Measurements from ENCODE around the gene SCAMP1. TPM values are rescaled to one million over a fixed set of nuclear protein-coding genes. Genes with fewer than 3 reads are reported as not detected.

The SCAMP1 gene
- total RNA-seq, 1 experiment from 2014 or later, result 43.8 TPM

DNA sequence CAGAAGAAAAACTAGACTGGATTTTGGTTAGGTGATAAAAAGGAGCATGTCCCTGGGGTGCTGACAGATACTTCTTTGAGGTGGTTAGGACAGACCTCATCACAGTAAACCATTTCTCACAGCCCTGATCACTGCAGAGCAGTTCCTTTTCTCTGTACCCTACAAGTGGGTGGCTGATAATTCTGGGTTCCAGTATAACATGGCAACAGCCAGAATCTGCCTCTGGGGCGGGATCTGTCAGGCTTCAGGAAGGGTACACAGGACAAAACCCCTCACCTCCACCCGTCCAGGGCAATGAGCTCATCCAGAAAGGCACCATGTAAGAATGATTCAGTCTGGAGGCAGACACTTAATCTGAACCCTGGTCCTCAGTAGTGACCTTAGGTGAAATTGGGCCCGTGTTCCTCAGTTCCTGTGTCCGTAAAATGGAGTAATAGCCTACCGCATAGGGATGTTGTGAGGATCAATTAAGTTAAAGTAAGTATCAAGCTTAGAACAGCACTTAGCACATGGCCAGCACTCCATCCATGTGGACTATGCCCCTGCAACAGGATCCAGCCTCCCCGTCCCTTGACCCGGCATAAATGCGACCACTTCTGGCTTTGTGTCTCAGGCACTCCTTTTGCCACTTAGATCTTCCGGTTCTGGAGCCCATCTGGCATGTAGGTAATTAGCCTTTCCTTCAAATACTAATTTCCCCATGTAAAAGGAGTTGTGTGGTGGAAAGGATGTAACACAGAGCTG lies 159.0 kb downstream of the SCAMP1 start (continued):
- TF ChIP-seq, protein P1, sequence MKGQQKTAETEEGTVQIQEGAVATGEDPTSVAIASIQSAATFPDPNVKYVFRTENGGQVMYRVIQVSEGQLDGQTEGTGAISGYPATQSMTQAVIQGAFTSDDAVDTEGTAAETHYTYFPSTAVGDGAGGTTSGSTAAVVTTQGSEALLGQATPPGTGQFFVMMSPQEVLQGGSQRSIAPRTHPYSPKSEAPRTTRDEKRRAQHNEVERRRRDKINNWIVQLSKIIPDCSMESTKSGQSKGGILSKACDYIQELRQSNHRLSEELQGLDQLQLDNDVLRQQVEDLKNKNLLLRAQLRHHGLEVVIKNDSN (CRISPR knock-in tag; IDR thresholded peaks at IDR 0.05), result no peak
- TF ChIP-seq, protein P2, sequence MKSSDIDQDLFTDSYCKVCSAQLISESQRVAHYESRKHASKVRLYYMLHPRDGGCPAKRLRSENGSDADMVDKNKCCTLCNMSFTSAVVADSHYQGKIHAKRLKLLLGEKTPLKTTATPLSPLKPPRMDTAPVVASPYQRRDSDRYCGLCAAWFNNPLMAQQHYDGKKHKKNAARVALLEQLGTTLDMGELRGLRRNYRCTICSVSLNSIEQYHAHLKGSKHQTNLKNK (CRISPR knock-in tag; IDR thresholded peaks at IDR 0.05), result no peak
- TF ChIP-seq ZNF416 (CRISPR knock-in tag; IDR thresholded peaks at IDR 0.05), result no peak

DNA sequence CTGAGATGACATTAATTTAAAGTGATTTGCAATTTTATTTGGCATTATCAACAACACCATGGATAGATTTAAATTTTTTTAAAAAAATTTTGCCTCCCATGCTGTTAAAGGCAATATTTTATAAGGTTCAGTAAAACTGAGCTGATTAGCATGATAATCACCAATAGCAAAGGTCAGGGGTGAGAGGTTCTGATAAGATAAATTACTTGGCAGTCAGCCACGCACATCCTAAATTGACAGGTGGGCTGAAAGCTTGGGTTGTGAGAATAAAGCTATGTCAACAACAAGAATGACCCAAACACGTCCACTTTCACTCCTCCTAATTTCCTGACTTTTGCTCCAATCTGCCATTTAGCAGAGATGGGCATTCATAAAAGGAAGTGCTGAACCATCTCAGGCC lies 161.0 kb downstream of the SCAMP1 start:
- Mint-ChIP-seq H3K4me1 (peaks cover 30% of the 10 kb centered on the region), H3K36me3 (no peaks in the 10 kb centered on the region), H3K9me3 (no peaks in the 10 kb centered on the region), H3K27ac (no peak overlapping the region), H3K4me3 (no peak overlapping the region), H3K27me3 (ENCODE audit: low read depth) (no peaks in the 10 kb centered on the region)
- DNase-seq (ENCODE audit: low spot score), result no peak
- ChIA-PET CTCF (interaction anchor here (0.6 to 2.0 kb wide), 2 partner anchors 12 to 150 kb away, joined by 3 to 8 read pairs; no protein-coding TSS in a partner anchor), POLR2A (interaction anchor here (0.5 kb wide), 1 partner anchor 770 kb away, joined by 4 read pairs; no protein-coding TSS in a partner anchor)
- TF ChIP-seq IRF2 (CRISPR knock-in tag; IDR thresholded peaks at IDR 0.05; ENCODE audit: borderline replicate concordance, low read depth) (no peak), NFYB (CRISPR knock-in tag; conservative IDR thresholded peaks at IDR 0.05; ENCODE audit: low read depth) (no peak)
- ATAC-seq, result no peak

DNA sequence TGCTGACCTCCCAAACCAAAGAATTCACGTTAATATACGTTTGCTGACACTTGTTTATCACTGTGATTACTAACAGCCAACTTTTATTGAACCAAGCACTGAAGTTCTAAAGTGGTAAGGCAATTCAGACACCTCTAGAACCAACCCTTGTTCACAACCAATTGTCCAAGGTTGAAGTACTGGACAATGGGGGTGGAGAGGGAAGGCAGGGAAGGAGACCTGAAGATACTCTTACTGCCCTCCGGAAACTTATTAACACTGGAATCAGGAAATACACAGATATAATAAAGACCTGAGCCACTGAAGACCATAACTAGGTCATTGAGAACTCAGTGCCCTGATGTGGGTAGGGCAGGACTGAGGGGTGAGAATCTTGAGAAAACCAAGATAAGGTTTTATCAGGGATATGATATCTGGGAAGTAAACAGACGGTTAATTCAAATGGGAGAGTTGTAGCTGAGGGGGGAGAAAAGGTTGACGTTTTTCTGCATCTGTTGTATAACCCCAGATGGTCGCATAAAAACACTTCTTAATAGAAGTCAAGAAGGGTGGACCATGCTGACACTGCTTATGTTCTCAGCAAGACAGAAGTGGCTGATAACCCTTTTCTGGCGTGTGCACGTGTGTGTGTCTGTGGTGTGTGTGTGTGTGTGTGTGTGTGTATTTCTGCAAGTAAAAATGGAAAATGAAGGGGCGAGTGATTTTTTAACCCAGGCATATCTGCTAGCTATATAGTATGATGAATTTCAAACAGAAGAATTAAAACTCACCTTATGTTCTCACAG lies 162.3 kb downstream of the SCAMP1 start:
- no peaks in the 10 kb centered on the region for H3K27me3 Mint-ChIP-seq (ENCODE audit: low read depth)
- DNase-seq (ENCODE audit: low spot score) (no peak), ATAC-seq (no peak)
- TF ChIP-seq, protein P3, sequence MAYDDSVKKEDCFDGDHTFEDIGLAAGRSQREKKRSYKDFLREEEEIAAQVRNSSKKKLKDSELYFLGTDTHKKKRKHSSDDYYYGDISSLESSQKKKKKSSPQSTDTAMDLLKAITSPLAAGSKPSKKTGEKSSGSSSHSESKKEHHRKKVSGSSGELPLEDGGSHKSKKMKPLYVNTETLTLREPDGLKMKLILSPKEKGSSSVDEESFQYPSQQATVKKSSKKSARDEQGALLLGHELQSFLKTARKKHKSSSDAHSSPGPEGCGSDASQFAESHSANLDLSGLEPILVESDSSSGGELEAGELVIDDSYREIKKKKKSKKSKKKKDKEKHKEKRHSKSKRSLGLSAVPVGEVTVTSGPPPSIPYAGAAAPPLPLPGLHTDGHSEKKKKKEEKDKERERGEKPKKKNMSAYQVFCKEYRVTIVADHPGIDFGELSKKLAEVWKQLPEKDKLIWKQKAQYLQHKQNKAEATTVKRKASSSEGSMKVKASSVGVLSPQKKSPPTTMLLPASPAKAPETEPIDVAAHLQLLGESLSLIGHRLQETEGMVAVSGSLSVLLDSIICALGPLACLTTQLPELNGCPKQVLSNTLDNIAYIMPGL (CRISPR knock-in tag; IDR thresholded peaks at IDR 0.05), result no peak
- TF ChIP-seq CBFB (CRISPR knock-in tag; IDR thresholded peaks at IDR 0.05; ENCODE audit: low read depth) (no peak), NR1H2 (CRISPR knock-in tag; IDR thresholded peaks at IDR 0.05) (no peak), ESRRA (CRISPR knock-in tag; IDR thresholded peaks at IDR 0.05; ENCODE audit: borderline replicate concordance) (no peak), PRRX2 (CRISPR knock-in tag; IDR thresholded peaks at IDR 0.05) (no peak), ETV6 (CRISPR knock-in tag; IDR thresholded peaks at IDR 0.05) (no peak), SOX15 (CRISPR knock-in tag; IDR thresholded peaks at IDR 0.05) (no peak), NR3C1 (CRISPR knock-in tag; conservative IDR thresholded peaks at IDR 0.05; ENCODE audit: low read depth) (no peak), RELA (CRISPR knock-in tag; IDR thresholded peaks at IDR 0.05; ENCODE audit: borderline replicate concordance) (no peak), ZNF121 (CRISPR knock-in tag; IDR thresholded peaks at IDR 0.05) (no peak), TP53 (CRISPR knock-in tag; IDR thresholded peaks at IDR 0.05) (no peak)
- TF ChIP-seq, protein P4, sequence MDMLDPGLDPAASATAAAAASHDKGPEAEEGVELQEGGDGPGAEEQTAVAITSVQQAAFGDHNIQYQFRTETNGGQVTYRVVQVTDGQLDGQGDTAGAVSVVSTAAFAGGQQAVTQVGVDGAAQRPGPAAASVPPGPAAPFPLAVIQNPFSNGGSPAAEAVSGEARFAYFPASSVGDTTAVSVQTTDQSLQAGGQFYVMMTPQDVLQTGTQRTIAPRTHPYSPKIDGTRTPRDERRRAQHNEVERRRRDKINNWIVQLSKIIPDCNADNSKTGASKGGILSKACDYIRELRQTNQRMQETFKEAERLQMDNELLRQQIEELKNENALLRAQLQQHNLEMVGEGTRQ (CRISPR knock-in tag; IDR thresholded peaks at IDR 0.05), result no peak
- no peaks in the 10 kb centered on the region for H3K36me3 Mint-ChIP-seq
- ChIA-PET POLR2A (no interaction called here), CTCF (interaction anchor here (2.0 kb wide), 1 partner anchor 11 kb away, joined by 8 read pairs; no protein-coding TSS in a partner anchor)
- H3K27ac Mint-ChIP-seq, result no peak overlapping the region
- peaks cover 36% of the 10 kb centered on the region for H3K4me1 Mint-ChIP-seq
- no peak overlapping the region for H3K4me3 Mint-ChIP-seq
- no peaks in the 10 kb centered on the region for H3K9me3 Mint-ChIP-seq

Data from WTC11 (cell line).